Astrocyte (in vitro differentiated cells and primary cell): ENCODE data around the gene ZNF609.

Experiments
- CTCF ChIP-seq: IDR thresholded peaks from 2 replicates; pipeline ENCODE4 v1.5.1; 2011; ENCODE audit warnings: low read depth, mild to moderate bottlenecking, inconsistent platforms, low read length, moderate library complexity; ENCODE audit not compliant: insufficient read depth
- EZH2 ChIP-seq: IDR thresholded peaks from 2 replicates; pipeline ENCODE4 v1.6.1; 2012; ENCODE audit warnings: mild to moderate bottlenecking, low read length, inconsistent platforms; ENCODE audit not compliant: insufficient read depth

- TF ChIP-seq CTCF = no peak
- no peak for TF ChIP-seq EZH2
Observed at GRCh38 chr15:64586259-64586870, 126.0 kb downstream of the ZNF609 start.
